Fibroblast of skin of back (primary cell): ENCODE results near the gene PIK3C2G.
"Not testable (repeated sequence)": the region's sequence is repeated elsewhere in the genome, so short reads cannot be mapped to it uniquely, and the experiment has no call there.

Experiments
- DNase-seq: peaks from one replicate; pipeline ENCODE4 v3.0.0-alpha.2; 2013

PIK3C2G gene

DNA sequence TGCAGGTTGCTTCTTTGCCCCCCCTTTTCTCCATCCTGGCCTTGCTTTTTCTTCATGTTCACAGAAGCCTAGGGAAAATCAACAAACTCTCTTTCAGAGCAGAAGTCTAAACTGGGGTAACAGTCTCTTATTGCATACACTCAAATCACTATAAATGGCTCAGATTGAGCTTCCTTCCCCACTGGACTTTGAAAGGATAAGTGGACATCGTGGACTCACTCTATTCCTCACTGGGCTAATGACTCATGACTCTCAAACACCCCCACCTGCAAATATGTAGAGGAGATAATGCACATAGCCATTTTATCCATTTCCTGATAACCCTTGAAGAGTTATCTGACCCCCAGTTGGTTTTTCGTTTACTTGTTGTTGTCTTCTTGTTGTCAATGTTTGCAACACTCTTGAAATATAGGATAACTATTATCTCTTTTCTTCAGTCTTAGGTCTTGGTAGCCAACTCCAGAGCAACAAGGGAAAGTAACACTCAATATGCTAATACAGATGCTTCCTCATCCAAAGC lies 221.3 kb downstream of the PIK3C2G start:
- no peak for DNase-seq

DNA sequence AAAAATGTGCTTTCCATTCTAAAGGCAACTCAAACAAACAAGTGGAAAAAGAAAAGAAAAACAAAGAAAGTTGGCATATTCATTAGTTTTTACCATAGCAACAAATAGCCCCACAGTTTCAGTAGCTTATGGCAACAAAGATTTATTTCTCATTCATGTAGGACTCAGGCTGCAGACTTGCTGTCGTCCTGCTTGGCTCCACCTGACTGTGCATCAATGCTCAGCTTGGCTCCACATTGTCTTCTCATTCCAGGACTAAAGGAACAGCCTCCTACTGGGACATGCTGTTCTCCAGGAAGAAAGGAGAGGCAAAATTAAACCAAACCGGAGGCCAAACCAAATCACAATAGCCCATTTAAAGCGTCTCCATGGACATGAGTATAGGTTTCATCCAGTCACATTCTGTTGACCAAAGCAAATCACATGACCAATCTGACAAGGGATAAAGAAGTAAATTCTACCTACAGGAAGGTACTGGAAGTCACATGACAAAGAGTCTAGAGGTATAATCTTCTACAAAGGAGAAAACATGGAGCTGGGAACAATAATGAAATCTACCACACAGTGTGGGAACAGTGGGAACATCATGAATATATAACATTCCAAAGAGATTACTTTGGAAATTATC lies 222.5 kb downstream of the PIK3C2G start:
- no peak for DNase-seq

DNA sequence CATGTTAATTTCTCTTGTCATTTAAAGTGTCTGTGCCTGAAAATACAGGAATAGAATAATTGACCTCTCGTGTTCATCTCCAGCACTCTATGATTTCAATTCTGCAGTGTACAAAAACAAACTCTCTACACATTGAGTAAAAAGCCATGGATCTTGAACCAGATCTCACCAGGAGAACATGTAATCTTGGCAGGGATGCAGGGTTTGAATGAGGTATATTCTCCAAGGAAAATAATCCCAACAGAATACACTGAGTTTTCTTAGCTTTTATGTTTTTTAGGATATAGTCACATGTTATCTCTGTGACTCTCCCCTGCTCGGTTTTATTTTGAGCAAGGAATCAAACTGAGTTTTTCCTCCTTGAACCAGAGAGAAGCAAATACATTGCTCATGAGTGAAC lies 224.7 kb downstream of the PIK3C2G start:
- DNase-seq = no peak

DNA sequence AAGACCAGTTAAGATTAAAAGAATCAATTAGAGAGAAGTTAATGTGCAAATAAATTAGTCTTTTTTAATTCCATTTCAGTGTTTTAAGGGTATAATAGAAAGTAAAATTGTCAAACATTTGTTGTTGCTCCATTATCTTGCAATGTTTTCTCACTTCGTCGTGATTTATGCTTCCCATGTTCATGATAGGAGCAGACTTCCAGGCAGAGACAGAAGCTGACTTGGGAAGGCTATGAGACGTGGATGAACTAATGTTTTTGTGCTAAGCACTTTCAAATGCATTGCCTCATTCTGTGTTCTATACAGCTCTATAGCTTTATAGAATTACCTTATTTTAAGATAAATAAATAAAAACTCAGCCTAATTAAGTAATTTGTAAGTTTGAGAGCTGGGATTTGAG lies 226.2 kb downstream of the PIK3C2G start:
- no peak for DNase-seq

DNA sequence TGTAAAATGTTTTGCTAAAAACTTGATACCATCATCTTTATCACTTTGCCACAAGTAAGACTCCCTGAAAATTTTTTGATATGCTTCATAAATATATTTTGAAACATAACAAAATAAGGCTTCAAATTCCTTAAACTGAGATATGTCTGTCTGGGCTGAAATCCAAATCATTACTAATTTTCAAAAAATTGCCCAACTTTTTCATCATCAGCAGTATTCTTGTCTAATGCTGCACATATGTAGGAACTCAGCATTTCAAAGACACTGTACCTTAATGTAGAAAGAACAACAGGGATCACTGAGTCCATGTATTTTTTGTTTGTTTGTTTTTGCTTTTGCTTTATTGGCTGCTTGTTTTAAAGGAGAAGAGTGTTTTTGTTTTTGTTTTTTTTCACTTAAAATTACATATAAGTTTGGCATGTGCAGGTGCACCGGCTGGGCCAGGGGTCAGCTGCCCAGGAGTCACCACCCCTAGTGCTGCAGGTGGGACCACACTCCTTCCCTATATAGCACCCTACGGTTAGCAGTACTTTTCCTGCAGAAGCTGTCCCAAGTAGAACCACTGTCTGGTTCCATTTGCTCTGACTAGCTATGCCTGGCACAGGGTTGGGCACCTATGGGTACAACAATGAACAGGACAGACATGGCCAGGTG lies 231.2 kb downstream of the PIK3C2G start:
- DNase-seq = peak; percentile 74

DNA sequence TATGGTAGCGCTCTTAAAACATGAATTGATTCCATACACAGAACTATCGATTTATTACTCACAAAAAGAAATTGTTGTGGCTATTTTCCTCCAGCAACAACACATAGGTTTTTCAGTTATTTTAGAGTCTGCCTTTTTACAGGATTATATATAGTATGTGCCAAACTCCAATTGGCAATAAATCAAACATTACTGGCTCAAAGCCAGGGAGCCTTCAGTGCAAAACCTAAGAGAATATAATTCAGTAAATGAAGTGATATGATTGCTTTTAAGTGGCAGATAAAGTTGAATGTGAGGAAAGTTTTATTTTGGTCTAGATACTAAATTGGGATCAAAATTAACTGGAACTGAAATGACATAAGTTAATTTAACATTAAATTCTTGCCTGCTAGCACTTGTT lies 234.8 kb downstream of the PIK3C2G start:
- DNase-seq = no peak

DNA sequence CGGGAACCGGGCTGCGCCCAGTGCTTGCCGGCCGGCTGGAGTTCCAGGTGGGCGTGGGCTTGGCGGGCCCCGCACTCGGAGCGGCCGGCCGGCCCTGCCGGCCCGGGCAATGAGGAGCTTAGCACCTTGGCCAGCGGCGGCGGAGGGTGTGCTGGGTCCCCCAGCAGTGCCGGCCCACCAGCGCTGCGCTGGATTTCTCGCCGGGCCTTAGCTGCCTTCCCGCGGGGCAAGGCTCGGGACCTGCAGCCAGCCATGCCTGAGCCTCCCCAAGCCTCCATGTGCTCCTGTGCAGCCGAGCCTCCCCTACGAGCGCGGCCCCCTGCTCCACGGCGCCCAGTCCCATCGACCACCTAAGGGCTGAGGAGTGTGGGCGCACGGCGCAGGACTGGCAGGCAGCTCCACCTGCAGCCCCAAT lies 238.8 kb downstream of the PIK3C2G start:
- not testable (repeated sequence) for DNase-seq

DNA sequence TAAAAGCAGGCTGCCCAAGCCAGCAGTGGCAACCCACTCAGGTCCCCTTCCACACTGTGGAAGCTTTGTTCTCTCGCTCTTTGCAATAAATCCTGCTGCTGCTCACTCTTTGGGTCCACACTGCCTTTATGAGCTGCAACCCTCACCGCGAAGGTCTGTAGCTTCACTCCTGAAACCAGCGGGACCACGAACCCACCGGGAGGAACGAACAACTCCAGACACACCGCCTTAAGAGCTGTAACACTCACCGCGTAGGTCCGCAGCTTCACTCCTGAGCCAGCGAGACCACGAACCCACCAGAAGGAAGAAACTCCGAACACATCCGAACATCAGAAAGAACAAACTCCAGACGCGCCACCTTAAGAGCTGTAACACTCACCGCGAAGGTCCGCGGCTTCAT lies 239.4 kb downstream of the PIK3C2G start:
- not testable (repeated sequence) for DNase-seq

DNA sequence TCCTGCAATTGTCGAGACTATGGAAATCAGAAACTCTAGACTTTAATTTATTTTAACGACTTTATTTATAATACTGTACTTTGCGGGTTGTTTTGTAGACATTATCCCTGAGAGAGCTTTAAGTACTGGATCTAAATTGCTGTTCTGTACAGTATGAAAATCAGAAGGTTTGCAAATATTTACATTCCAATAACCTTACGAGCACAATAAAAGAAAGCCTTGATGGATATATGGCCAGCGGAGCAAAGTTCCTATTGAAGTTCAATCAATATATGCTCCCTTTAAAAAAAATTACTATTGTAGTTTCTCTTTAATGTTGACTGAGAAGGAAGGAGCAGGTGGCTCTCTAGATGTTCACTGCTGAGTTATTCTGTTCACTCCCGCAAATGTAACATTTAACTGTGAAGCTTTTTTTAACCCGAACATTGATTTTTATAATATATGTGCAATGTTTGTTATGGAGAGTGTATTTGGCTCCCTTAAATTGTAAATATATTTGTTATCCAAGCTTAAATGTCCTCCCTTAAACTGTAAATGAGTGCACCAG lies 241.2 kb downstream of the PIK3C2G start:
- DNase-seq = no peak

DNA sequence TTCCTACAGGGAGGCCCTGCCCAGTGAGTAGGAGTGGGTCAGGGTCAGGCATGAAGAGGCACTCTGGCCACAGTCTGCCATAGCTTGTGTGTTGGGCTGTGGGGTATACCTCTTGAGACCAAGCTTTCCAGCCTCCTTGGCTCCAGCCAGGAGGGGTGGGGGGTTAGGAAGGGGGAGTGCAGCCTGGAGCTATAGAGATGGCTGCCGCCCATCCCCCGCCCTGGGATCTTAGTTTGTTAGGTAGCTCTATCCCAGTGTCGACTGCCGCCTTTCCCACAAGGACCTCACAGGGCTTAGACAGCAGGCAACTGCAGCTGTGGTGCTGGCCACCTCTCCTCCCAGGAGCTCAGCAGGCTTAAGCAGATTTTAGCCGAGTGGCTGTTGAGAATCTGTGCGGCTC lies 260.1 kb downstream of the PIK3C2G start:
- DNase-seq = no peak

DNA sequence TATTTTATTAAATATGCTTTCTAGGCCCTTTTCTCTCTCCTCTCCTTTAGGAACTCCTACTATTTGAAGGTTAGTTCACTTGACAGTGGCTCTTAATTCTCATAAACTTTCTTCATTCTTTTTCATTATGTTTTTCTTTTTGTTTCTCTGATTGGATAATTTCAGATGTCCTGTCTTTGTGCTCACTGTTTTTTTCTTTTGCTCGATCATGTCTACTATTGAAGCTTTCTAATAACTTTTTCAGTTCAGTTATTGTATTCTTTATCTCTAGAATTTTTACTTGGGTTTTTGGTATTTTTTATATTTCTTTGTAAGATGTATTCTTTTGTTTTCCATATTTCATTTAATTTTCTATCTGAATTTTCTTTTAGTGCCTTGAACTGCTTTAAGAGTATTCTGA lies 261.5 kb downstream of the PIK3C2G start:
- DNase-seq = no peak

DNA sequence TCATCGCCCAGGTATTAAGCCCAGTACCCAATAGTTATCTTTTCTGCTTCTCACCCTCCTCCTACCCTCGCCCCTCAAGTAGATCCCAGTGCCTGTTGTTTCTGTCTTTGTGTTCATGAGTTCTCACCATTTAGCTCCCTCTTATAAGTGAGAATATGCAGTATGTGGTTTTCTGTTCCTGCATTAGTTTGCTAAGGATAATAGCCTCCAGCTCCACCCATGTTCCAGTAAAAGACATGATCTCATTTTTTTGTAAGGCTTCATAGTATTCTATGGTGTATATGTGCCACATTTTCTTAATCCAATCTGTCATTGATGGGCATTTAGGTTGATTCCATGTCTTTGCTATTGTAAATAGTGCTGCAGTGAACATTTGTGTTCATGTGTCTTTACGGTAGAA lies 281.2 kb downstream of the PIK3C2G start:
- DNase-seq = not testable (repeated sequence)

DNA sequence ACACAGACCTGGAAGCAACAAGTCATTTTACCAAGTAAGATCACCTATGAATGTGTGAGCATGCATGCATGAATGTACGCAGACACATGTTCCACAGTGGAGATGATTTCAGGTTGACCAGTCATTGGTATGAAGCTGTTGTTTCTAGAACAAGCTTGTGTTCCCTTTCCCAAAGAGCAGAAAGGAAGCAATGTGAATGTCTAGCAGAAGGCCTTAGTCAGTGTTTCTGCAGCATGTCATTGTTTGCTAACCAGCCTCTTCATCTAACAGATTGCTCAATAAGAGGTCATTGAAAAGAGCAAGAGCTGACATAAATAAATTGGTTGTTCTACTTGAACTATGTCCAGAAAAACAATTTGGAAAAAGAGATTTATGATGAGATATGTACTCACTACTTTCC lies 285.1 kb downstream of the PIK3C2G start:
- DNase-seq = no peak

DNA sequence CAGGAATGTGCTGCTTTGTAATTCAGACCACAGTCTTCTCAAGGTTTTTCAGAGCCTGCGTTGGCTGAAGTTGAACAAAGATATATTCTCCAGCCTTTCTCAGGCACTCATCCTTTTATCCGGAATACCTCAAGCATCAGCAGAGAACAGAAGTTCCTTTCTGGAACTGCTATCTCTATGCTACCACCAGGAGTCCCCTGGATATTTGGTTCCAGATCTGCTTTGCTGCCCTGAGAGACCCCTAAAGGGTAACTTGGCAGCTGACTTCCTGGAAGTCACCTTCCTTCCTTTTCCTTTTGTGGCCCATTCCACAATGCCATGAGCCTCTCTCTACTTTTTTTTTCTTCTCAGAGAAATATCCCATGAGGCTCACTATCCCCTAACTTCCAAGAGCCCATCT lies 288.3 kb downstream of the PIK3C2G start:
- no peak for DNase-seq

DNA sequence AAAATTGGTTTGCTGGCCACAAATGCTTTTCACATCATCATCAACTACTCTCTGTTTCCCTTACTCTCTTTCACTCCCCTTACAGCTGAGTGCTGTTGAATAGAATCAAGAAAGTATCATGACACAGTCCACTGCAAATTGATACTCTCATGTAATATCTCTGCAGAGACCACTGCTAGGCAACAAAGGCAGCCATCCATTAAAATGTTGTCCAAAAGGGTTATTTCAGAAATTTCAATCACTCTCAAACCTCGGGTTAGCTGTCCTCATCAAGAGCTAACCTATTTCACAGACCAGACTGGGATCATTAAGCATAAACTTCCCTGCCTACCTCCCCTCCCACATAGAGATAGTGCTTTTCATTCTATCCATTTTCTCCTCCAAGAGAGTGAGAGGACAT lies 289.8 kb downstream of the PIK3C2G start:
- DNase-seq = no peak

DNA sequence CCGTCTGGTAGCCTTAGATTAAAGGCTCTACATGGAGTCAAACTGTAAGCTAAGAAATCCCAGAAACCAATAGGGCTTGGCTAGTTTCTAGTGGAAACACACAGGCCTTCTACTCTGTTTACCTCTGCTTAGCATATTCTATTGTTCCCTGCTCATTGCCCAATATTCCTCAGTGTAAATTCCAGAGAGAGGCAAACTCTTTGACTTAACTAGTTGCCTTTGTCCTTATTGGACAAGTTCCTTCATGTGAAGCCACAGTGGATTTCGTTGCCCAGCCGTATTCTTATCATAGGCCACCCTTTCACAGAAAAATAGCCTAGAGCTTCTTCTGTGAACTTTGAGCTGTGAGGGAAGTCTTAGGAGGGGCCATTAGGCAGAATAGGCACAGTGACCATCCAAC lies 290.4 kb downstream of the PIK3C2G start:
- no peak for DNase-seq

DNA sequence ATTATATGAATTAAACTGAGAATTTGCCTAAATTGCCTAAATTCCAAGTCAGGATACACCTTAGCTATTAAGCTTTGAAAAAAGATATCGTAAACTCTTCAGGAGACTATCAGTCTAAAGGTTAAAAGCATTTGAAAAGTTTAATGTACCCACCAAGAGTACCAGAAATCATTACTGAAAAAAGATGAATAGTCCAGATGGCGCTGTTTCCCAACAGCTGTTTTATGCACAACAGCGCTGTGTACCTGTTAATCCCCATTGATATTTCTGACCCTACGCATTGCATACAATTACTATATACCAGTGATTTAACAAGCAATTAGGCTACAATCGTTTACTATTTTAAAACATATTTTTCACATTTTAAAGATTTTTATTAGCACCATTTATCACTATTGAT lies 291.5 kb downstream of the PIK3C2G start:
- no peak for DNase-seq

DNA sequence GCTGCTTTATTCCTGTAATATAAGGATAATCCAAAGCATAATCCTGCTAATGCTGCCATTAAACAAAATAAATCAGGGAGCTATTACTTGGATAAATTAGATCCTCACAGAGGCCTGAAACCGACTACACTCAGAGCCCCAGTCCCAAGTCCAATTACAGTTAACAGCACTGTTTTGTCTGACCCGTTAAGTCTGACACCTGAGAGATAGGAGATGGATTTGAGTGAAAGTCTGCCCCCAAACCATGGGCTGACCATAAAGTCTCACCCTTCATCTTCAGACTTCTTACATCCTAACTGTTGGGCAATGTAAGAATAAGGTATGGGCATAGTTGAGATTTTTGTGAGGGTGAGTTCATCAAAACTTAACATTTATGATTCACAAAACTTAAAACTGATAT lies 294.8 kb downstream of the PIK3C2G start:
- DNase-seq = no peak

DNA sequence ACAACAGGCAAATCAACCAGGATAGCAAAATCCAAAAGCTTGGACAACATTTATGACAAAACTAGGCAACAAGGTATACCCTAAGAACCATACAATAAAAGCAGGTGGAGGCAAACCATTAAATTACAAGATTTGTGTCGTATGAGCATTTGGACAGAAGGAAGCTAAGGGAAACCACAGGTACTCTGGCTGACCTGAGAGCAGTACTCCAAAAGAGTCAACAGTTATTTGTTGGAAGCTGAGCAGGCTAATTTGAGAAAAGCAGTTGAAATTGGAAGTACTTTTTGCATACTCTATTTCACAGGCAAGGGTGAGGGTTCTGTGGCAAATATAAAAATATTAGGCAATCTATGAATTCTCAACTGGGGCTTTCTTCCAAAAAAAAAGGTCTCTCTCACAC lies 297.9 kb downstream of the PIK3C2G start:
- DNase-seq = no peak

DNA sequence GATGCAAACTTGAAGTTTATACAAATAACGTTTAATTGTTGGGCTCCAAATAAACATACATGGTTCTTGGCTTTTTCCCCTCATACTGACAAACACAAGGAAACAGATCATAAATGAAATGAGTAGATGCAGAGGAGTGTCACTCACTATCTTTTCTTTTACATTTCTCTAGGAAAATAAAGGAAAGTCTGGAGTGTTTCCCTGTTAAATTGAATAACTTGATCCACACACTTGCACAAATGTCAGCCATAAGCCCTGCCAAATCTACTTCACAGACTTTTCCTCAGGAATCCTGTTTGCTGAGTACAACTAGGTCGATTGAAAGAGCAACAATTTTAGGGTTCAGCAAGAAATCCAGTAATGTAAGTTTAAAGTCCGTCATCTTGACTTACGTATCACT lies 301.2 kb downstream of the PIK3C2G start:
- no peak for DNase-seq

DNA sequence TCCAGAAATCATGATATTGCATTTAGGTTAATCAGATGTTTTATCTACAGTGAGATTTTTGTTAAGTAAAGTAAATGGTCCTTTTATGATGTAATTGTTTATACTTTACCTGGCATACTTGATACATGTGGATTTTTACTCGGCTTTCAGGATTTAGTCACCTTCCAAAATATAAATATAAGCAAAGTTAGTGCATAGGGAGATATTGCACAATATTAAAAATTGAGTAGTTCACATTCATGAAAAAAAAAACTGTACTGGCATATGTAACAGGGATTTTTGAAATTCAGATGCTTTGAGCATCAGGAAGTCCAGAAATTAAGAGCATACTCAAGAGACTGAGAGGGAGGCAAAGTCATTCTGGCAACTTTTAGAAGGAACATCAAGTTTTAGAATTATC lies 303.0 kb downstream of the PIK3C2G start:
- no peak for DNase-seq

DNA sequence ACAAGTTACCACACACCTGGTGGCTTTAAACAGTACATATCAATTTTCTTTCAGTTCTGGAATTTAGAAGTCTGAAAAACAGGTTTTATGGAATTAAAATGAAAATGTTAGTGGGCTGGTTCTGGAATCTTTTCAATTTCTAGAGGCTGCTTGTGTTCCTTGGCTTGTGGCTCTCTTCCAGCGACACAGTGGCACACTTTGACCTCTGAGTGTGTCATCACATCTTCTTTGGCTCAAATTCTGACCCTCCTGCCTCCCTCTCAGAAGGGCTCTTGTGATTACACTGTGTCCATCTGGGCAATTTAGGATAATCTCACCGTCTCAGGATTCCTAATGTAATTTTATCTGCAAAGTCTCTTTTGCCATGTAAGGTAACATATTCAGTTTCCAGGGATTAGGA lies 306.5 kb downstream of the PIK3C2G start:
- no peak for DNase-seq

DNA sequence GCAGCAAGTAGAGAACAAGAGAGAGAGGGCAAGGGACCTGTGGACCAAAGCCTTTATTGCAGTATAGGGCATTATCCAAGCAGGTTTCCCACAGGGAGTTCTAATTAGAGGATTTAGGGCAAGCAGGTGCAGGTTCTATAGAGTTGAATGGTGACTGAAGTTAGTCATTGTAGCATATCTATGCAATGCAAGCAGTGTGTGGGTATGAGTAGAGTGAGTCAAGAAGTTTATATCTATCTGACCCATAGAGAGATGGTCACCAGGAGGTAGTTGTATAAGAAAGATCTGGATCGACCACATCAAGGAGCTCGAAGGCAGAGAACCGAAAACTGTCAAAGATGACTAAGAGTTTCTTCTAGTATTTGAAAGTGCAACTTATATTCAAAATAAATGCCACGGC lies 309.2 kb downstream of the PIK3C2G start:
- DNase-seq = no peak

DNA sequence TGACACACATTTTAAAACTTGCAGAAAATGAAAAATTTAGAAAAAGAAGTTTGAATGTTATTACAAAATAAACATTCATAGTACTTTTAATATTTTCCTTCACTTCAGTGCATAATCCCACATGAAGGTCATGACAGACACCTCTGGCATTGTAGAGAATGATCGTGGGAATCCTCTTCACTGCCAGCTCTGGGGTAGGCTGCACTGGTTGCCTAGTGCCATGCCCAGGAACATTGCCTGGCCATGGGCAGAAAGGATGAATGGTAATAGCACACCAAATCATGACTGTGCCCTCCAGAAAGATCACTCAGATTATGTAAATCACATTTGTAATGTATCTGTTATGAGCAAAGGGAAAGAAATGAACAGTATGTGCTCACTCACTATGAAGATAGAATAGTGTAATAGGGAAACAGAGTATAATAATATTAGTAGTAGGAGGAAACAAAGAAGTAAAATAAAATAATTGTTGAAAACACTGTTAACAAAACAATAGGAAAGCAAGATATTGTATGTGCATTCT lies 314.8 kb downstream of the PIK3C2G start:
- DNase-seq = peak; percentile 36
